IgD-negative memory B cell (primary cell): ENCODE results near the gene ARHGAP36. TPM values are rescaled to one million over a fixed set of nuclear protein-coding genes. Genes with fewer than 3 reads are reported as not detected.
A peak's percentile ranks its signal among the peaks of the same experiment; 100 is the strongest.

ENCODE experiments used
- H3K27ac Mint-ChIP-seq, 3 donors: one replicate each; pipeline ENCODE4 v1.8.0; 2020 to 2022; ENCODE audit warnings: mild to moderate bottlenecking in 3 of 3, mixed read lengths in 3 of 3, moderate library complexity in 1 of 3
- H3K27me3 Mint-ChIP-seq: one replicate; pipeline ENCODE4 v1.8.0; 2021; ENCODE audit warnings: mixed read lengths
- H3K36me3 Mint-ChIP-seq: one replicate; pipeline ENCODE4 v1.8.0; 2020; ENCODE audit warnings: mild to moderate bottlenecking, mixed read lengths
- H3K4me1 Mint-ChIP-seq, 3 donors: one replicate each; pipeline ENCODE4 v1.8.0; 2020 to 2022; ENCODE audit warnings: mixed read lengths in 3 of 3, mild to moderate bottlenecking in 1 of 3
- H3K4me3 Mint-ChIP-seq, 4 donors: one replicate each; pipeline ENCODE4 v1.8.0; 2020 to 2022; ENCODE audit warnings: mild to moderate bottlenecking in 4 of 4, mixed read lengths in 4 of 4, moderate library complexity in 3 of 4
- H3K9me3 Mint-ChIP-seq, 3 donors: one replicate each; pipeline ENCODE4 v1.8.0; 2020 to 2021; ENCODE audit warnings: mixed read lengths in 3 of 3, mild to moderate bottlenecking in 1 of 3
- polyA plus RNA-seq: library from polyadenylated mRNA; unstranded; fragments of 300-500 nt; fragmentation: Illumina TruSeq; gene quantifications from one replicate; pipeline ENCODE4 v1.2.3, GENCODE V29; 2021

Gene ARHGAP36
- not detected for polyA plus RNA-seq

- peak within 1 kb of the TSS in 1 of 4 donors; percentile 60 for H3K4me3 Mint-ChIP-seq
- H3K27ac Mint-ChIP-seq, result no peak within 1 kb of the TSS
- no peaks in the 10 kb centered on the region for H3K36me3 Mint-ChIP-seq
- peaks cover 5% of the 10 kb centered on the region for H3K27me3 Mint-ChIP-seq
- no peaks in the 10 kb centered on the region for H3K4me1 Mint-ChIP-seq
- H3K9me3 Mint-ChIP-seq, result no peaks in the 10 kb centered on the region
Observed at GRCh38 chrX:131058136-131058868, at the start of gene ARHGAP36. Gene ARHGAP36, plus strand, starts transcription at chrX:131058346. Its CDS starts 23,320 bp downstream, at chrX:131081666.

GRCh38 chrX:131010186-131010585 is 48.0 kb upstream of the ARHGAP36 start:
- H3K4me1 Mint-ChIP-seq, result no peaks in the 10 kb centered on the region
- H3K27me3 Mint-ChIP-seq, result peaks cover 5% of the 10 kb centered on the region
- no peaks in the 10 kb centered on the region for H3K9me3 Mint-ChIP-seq
- H3K4me3 Mint-ChIP-seq, result no peak overlapping the region
- no peak overlapping the region for H3K27ac Mint-ChIP-seq
- no peaks in the 10 kb centered on the region for H3K36me3 Mint-ChIP-seq

GRCh38 chrX:131025336-131025735 is 32.8 kb upstream of the ARHGAP36 start:
- no peaks in the 10 kb centered on the region for H3K4me1 Mint-ChIP-seq
- no peak overlapping the region for H3K4me3 Mint-ChIP-seq
- peaks cover 11% of the 10 kb centered on the region for H3K27me3 Mint-ChIP-seq
- H3K9me3 Mint-ChIP-seq, result peaks cover 0 to 7% (median 0%) of the 10 kb centered on the region in 3 donors
- peaks cover 5% of the 10 kb centered on the region for H3K36me3 Mint-ChIP-seq
- H3K27ac Mint-ChIP-seq, result no peak overlapping the region

- Mint-ChIP-seq H3K27me3 (peaks cover 4% of the 10 kb centered on the region), H3K9me3 (no peaks in the 10 kb centered on the region), H3K36me3 (peaks cover 2% of the 10 kb centered on the region), H3K4me1 (no peaks in the 10 kb centered on the region), H3K27ac (no peak overlapping the region), H3K4me3 (no peak overlapping the region)
Observed at GRCh38 chrX:131032354-131033230, 25.6 kb upstream of the ARHGAP36 start.

GRCh38 chrX:131034063-131034462 is 24.1 kb upstream of the ARHGAP36 start:
- no peak overlapping the region for H3K4me3 Mint-ChIP-seq
- H3K4me1 Mint-ChIP-seq, result no peaks in the 10 kb centered on the region
- no peaks in the 10 kb centered on the region for H3K36me3 Mint-ChIP-seq
- H3K27ac Mint-ChIP-seq, result no peak overlapping the region
- peaks cover 2% of the 10 kb centered on the region for H3K27me3 Mint-ChIP-seq
- no peaks in the 10 kb centered on the region for H3K9me3 Mint-ChIP-seq

- Mint-ChIP-seq H3K36me3 (no peaks in the 10 kb centered on the region), H3K4me3 (no peak overlapping the region), H3K27ac (no peak overlapping the region), H3K27me3 (peaks cover 5% of the 10 kb centered on the region), H3K9me3 (no peaks in the 10 kb centered on the region), H3K4me1 (no peaks in the 10 kb centered on the region)
Observed at GRCh38 chrX:131040781-131041180, 17.4 kb upstream of the ARHGAP36 start.

- no peaks in the 10 kb centered on the region for H3K9me3 Mint-ChIP-seq
- H3K36me3 Mint-ChIP-seq, result no peaks in the 10 kb centered on the region
- H3K27me3 Mint-ChIP-seq, result peaks cover 7% of the 10 kb centered on the region
- no peak overlapping the region for H3K27ac Mint-ChIP-seq
- no peak overlapping the region for H3K4me3 Mint-ChIP-seq
- no peaks in the 10 kb centered on the region for H3K4me1 Mint-ChIP-seq
Observed at GRCh38 chrX:131041667-131042066, 16.5 kb upstream of the ARHGAP36 start.

GRCh38 chrX:131045726-131046125 is 12.4 kb upstream of the ARHGAP36 start:
- H3K4me3 Mint-ChIP-seq, result no peak overlapping the region
- no peaks in the 10 kb centered on the region for H3K36me3 Mint-ChIP-seq
- no peaks in the 10 kb centered on the region for H3K4me1 Mint-ChIP-seq
- H3K27ac Mint-ChIP-seq, result no peak overlapping the region
- H3K9me3 Mint-ChIP-seq, result no peaks in the 10 kb centered on the region
- peaks cover 10% of the 10 kb centered on the region for H3K27me3 Mint-ChIP-seq

GRCh38 chrX:131046596-131046995 is 11.6 kb upstream of the ARHGAP36 start:
- no peak overlapping the region for H3K4me3 Mint-ChIP-seq
- H3K9me3 Mint-ChIP-seq, result no peaks in the 10 kb centered on the region
- no peaks in the 10 kb centered on the region for H3K36me3 Mint-ChIP-seq
- H3K27ac Mint-ChIP-seq, result no peak overlapping the region
- peaks cover 10% of the 10 kb centered on the region for H3K27me3 Mint-ChIP-seq
- H3K4me1 Mint-ChIP-seq, result no peaks in the 10 kb centered on the region

- no peak overlapping the region for H3K27ac Mint-ChIP-seq
Observed at GRCh38 chrX:131047180-131047579, 11.0 kb upstream of the ARHGAP36 start.

GRCh38 chrX:131053076-131053475 is 5.1 kb upstream of the ARHGAP36 start:
- Mint-ChIP-seq H3K27me3 (peaks cover 1% of the 10 kb centered on the region), H3K27ac (no peak overlapping the region), H3K36me3 (no peaks in the 10 kb centered on the region), H3K4me3 (no peak overlapping the region), H3K4me1 (no peaks in the 10 kb centered on the region), H3K9me3 (no peaks in the 10 kb centered on the region)

More at GRCh38 chrX:131047180-131047579, 11.0 kb upstream of the ARHGAP36 start:
- H3K36me3 Mint-ChIP-seq, result no peaks in the 10 kb centered on the region
- peaks cover 10% of the 10 kb centered on the region for H3K27me3 Mint-ChIP-seq
- H3K4me1 Mint-ChIP-seq, result no peaks in the 10 kb centered on the region
- H3K4me3 Mint-ChIP-seq, result no peak overlapping the region
- H3K9me3 Mint-ChIP-seq, result no peaks in the 10 kb centered on the region

- H3K9me3 Mint-ChIP-seq, result no peaks in the 10 kb centered on the region
- no peaks in the 10 kb centered on the region for H3K4me1 Mint-ChIP-seq
- no peaks in the 10 kb centered on the region for H3K36me3 Mint-ChIP-seq
- H3K4me3 Mint-ChIP-seq, result no peak overlapping the region
- H3K27me3 Mint-ChIP-seq, result peaks cover 4% of the 10 kb centered on the region
- no peak overlapping the region for H3K27ac Mint-ChIP-seq
Observed at GRCh38 chrX:131054906-131055305, 3.2 kb upstream of the ARHGAP36 start.

GRCh38 chrX:131057706-131058105 is 440 bp upstream of the ARHGAP36 start:
- Mint-ChIP-seq H3K9me3 (no peaks in the 10 kb centered on the region), H3K4me3 (no peak overlapping the region), H3K4me1 (no peaks in the 10 kb centered on the region), H3K36me3 (no peaks in the 10 kb centered on the region), H3K27me3 (peaks cover 6% of the 10 kb centered on the region), H3K27ac (no peak overlapping the region)

GRCh38 chrX:131059246-131059645 is 1.1 kb downstream of the ARHGAP36 start:
- no peaks in the 10 kb centered on the region for H3K36me3 Mint-ChIP-seq
- H3K4me1 Mint-ChIP-seq, result no peaks in the 10 kb centered on the region
- no peak overlapping the region for H3K4me3 Mint-ChIP-seq
- H3K9me3 Mint-ChIP-seq, result no peaks in the 10 kb centered on the region
- peaks cover 6% of the 10 kb centered on the region for H3K27me3 Mint-ChIP-seq
- H3K27ac Mint-ChIP-seq, result no peak overlapping the region

- no peak overlapping the region for H3K4me3 Mint-ChIP-seq
- no peaks in the 10 kb centered on the region for H3K9me3 Mint-ChIP-seq
- H3K4me1 Mint-ChIP-seq, result no peaks in the 10 kb centered on the region
- no peaks in the 10 kb centered on the region for H3K36me3 Mint-ChIP-seq
- H3K27me3 Mint-ChIP-seq, result peaks cover 6% of the 10 kb centered on the region
- no peak overlapping the region for H3K27ac Mint-ChIP-seq
Observed at GRCh38 chrX:131060147-131060546, 2.0 kb downstream of the ARHGAP36 start.
